Measurements from ENCODE around the gene CST4.

- no peak for TF ChIP-seq POLR2A (IDR thresholded peaks at IDR 0.05; ENCODE audit: low read length)
- TF ChIP-seq GATA1 (IDR thresholded peaks at IDR 0.05; ENCODE audit: low read depth, low read length), result no peak
Observed at GRCh38 chr20:23683807-23684206, 5.0 kb downstream of the CST4 start.
